Neuronal stem cell (in vitro differentiated cells): ENCODE data around the gene NEDD4.
"Not testable (repeated sequence)": the region's sequence is repeated elsewhere in the genome, so short reads cannot be mapped to it uniquely, and the experiment has no call there.

Experiments
- DNase-seq: peaks from one replicate; pipeline ENCODE4 v3.0.0-alpha.2; 2013; ENCODE audit warnings: low spot score
- H2AFZ ChIP-seq: one replicate; pipeline ENCODE4 v1.6.1; 2013; ENCODE audit warnings: mild to moderate bottlenecking, low read length, inconsistent platforms
- H2AK5ac ChIP-seq: 2 replicates; pipeline ENCODE4 v1.6.1; 2013; ENCODE audit warnings: low read depth, mild to moderate bottlenecking, inconsistent platforms, low read length, moderate library complexity, mixed read lengths
- H2BK120ac ChIP-seq: 2 replicates; pipeline ENCODE4 v1.6.1; 2013; ENCODE audit warnings: low read depth, mild to moderate bottlenecking, inconsistent platforms, low read length, moderate library complexity, mixed read lengths
- H2BK12ac ChIP-seq: one replicate; pipeline ENCODE4 v1.6.1; 2013; ENCODE audit warnings: low read length, inconsistent platforms
- H2BK15ac ChIP-seq: 2 replicates; pipeline ENCODE4 v1.6.1; 2013; ENCODE audit warnings: mild to moderate bottlenecking, low read length, inconsistent platforms, mixed read lengths
- H2BK5ac ChIP-seq: one replicate; pipeline ENCODE4 v1.6.1; 2013; ENCODE audit warnings: inconsistent platforms, mild to moderate bottlenecking, low read length, moderate library complexity
- H3K14ac ChIP-seq: one replicate; pipeline ENCODE4 v1.6.1; 2013; ENCODE audit warnings: low read length, inconsistent platforms
- H3K18ac ChIP-seq: 2 replicates; pipeline ENCODE4 v1.6.1; 2013; ENCODE audit warnings: low read length, inconsistent platforms
- H3K23ac ChIP-seq: 2 replicates; pipeline ENCODE4 v1.6.1; 2013; ENCODE audit warnings: low read depth, mild to moderate bottlenecking, mixed read lengths, low read length, inconsistent platforms; ENCODE audit not compliant: poor library complexity
- H3K27ac ChIP-seq: replicated peaks from 3 replicates; pipeline ENCODE4 v1.5.1; 2013; ENCODE audit warnings: low read length, inconsistent platforms
- H3K27me3 ChIP-seq, 3 experiments: 2 replicates each; pipeline ENCODE4 v1.6.1; 2013; ENCODE audit warnings: low read length in 3 of 3, mild to moderate bottlenecking in 2 of 3, inconsistent platforms in 1 of 3, low read depth in 1 of 3, mixed read lengths in 1 of 3, moderate library complexity in 1 of 3; ENCODE audit not compliant: control insufficient read depth in 3 of 3, insufficient read depth in 3 of 3
- H3K36me3 ChIP-seq, 2 donors: replicated peaks in 1 of 2; 2 replicates each; pipeline ENCODE4 v1.6.1; 2013; ENCODE audit warnings: low read length in 2 of 2; ENCODE audit not compliant: control insufficient read depth in 2 of 2, insufficient read depth in 2 of 2
- H3K4ac ChIP-seq: 2 replicates; pipeline ENCODE4 v1.6.1; 2013; ENCODE audit warnings: inconsistent platforms, mild to moderate bottlenecking, low read length, moderate library complexity
- H3K4me1 ChIP-seq, 2 donors: 1 replicate in 1 of 2; 2 replicates in 1 of 2; pipeline ENCODE4 v1.6.1; 2013; ENCODE audit warnings: low read length in 2 of 2, low read depth in 1 of 2; ENCODE audit not compliant: control insufficient read depth in 2 of 2, insufficient read depth in 1 of 2
- H3K4me2 ChIP-seq: one replicate; pipeline ENCODE4 v1.6.1; 2013; ENCODE audit warnings: mild to moderate bottlenecking, low read length, inconsistent platforms; ENCODE audit not compliant: insufficient read depth, poor library complexity, severe bottlenecking
- H3K4me3 ChIP-seq, 2 donors: 2 replicates each; pipeline ENCODE4 v1.5.1; 2013; ENCODE audit warnings: low read length in 2 of 2, mild to moderate bottlenecking in 2 of 2, inconsistent platforms in 1 of 2, moderate library complexity in 1 of 2
- H3K79me1 ChIP-seq: one replicate; pipeline ENCODE4 v1.6.1; 2013; ENCODE audit warnings: low read depth, mild to moderate bottlenecking, inconsistent platforms, low read length, moderate library complexity
- H3K9ac ChIP-seq: one replicate; pipeline ENCODE4 v1.6.1; 2013; ENCODE audit warnings: mild to moderate bottlenecking, low read depth, low read length, inconsistent platforms; ENCODE audit not compliant: poor library complexity
- H3K9me3 ChIP-seq, 2 donors: replicated peaks in 1 of 2; 2 replicates each; pipeline versions ENCODE3 to v1.6.1; 2013; ENCODE audit warnings: low read length in 2 of 2, mild to moderate bottlenecking in 2 of 2, inconsistent platforms in 1 of 2, low read depth in 1 of 2, mixed read lengths in 1 of 2, moderate library complexity in 1 of 2; ENCODE audit not compliant: control insufficient read depth in 2 of 2, insufficient read depth in 1 of 2
- H4K8ac ChIP-seq: one replicate; pipeline ENCODE4 v1.6.1; 2013; ENCODE audit warnings: low read depth, mild to moderate bottlenecking, inconsistent platforms, low read length, moderate library complexity
- H4K91ac ChIP-seq: one replicate; pipeline ENCODE4 v1.6.1; 2013; ENCODE audit warnings: low read length, low read depth, mild to moderate bottlenecking, inconsistent platforms; ENCODE audit not compliant: poor library complexity
- WGBS, 2 donors: extraction: QIAGEN DNeasy Blood & Tissue Kit; methylation state at CpG; one replicate each; pipeline ENCODE4 v1.1.7; 2013; ENCODE audit warnings: missing lambda C conversion rate in 2 of 2, mixed read lengths in 1 of 2; ENCODE audit not compliant: insufficient read length in 2 of 2, insufficient replicate concordance in 1 of 2; ENCODE audit errors: extremely low coverage in 2 of 2; 5-methylcytosine and 5-hydroxymethylcytosine counted together

The NEDD4 gene

GRCh38 chr15:55846116-55846707, 147.2 kb downstream of the NEDD4 start:
- Histone ChIP-seq H3K79me1 (no peaks in the 10 kb centered on the region), H2BK120ac (no peak overlapping the region), H2BK5ac (no peak overlapping the region), H3K4ac (no peak overlapping the region), H3K9ac (no peak overlapping the region), H3K27ac (no peak overlapping the region), H4K8ac (no peak overlapping the region), H2BK12ac (no peak overlapping the region), H3K36me3 (peaks cover 2 to 59% of the 10 kb centered on the region in 2 donors), H3K9me3 (peaks cover 0 to 16% of the 10 kb centered on the region in 2 donors), H2BK15ac (no peak overlapping the region), H3K4me2 (no peak overlapping the region), H4K91ac (no peak overlapping the region), H3K4me3 (no peak overlapping the region), H2AFZ (no peak overlapping the region), H3K27me3 (no peaks in the 10 kb centered on the region), H3K14ac (no peak overlapping the region), H3K4me1 (no peaks in the 10 kb centered on the region), H3K18ac (no peak overlapping the region), H3K23ac (no peak overlapping the region), H2AK5ac (no peak overlapping the region)
- DNase-seq: peak; percentile 84
- no CpG with 5 or more reads among the region's 5 CpGs for WGBS, 2 donors

- not testable (repeated sequence) for H3K4me3 ChIP-seq, H2AFZ ChIP-seq, H3K27me3 ChIP-seq
Measured at GRCh38 chr15:55842897-55843296, 150.5 kb downstream of the NEDD4 start.

GRCh38 chr15:55835866-55836265, 157.5 kb downstream of the NEDD4 start:
- Histone ChIP-seq H3K23ac (no peak overlapping the region), H3K4ac (no peak overlapping the region), H3K79me1 (no peaks in the 10 kb centered on the region), H3K4me2 (no peak overlapping the region), H4K91ac (no peak overlapping the region), H3K27me3 (no peaks in the 10 kb centered on the region), H2BK15ac (no peak overlapping the region), H3K36me3 (peaks cover 0 to 67% of the 10 kb centered on the region in 2 donors), H3K4me1 (peaks cover 0 to 4% of the 10 kb centered on the region in 2 donors), H2AFZ (no peak overlapping the region), H3K27ac (no peak overlapping the region), H3K18ac (peak overlapping the region; percentile 66), H3K4me3 (no peak overlapping the region), H3K9me3 (no peaks in the 10 kb centered on the region), H2BK120ac (no peak overlapping the region), H4K8ac (no peak overlapping the region), H3K14ac (no peak overlapping the region), H2BK12ac (no peak overlapping the region), H3K9ac (no peak overlapping the region), H2BK5ac (no peak overlapping the region), H2AK5ac (no peak overlapping the region)
- WGBS, 2 donors: no CpG with 5 or more reads among the region's 3 CpGs
- no peak for DNase-seq

More at GRCh38 chr15:55842897-55843296, 150.5 kb downstream of the NEDD4 start:
- not testable (repeated sequence) for H3K4me2 ChIP-seq, DNase-seq, H2BK12ac ChIP-seq, H3K9ac ChIP-seq, H2BK5ac ChIP-seq, H3K23ac ChIP-seq, H2BK15ac ChIP-seq, H3K14ac ChIP-seq, H2AK5ac ChIP-seq, H4K8ac ChIP-seq, H3K4ac ChIP-seq, H4K91ac ChIP-seq, H3K79me1 ChIP-seq, H2BK120ac ChIP-seq, H3K27ac ChIP-seq, H3K18ac ChIP-seq, H3K4me1 ChIP-seq
- Histone ChIP-seq H3K9me3 (peaks cover 0 to 19% of the 10 kb centered on the region in 2 donors), H3K36me3 (peaks cover 0 to 60% of the 10 kb centered on the region in 2 donors)
- no CpG with 5 or more reads among the region's 4 CpGs for WGBS, 2 donors

- Histone ChIP-seq H2AFZ (no peak overlapping the region), H3K36me3 (peaks cover 0 to 69% of the 10 kb centered on the region in 2 donors), H3K9ac (no peak overlapping the region), H3K27me3 (no peaks in the 10 kb centered on the region), H3K79me1 (no peaks in the 10 kb centered on the region), H2AK5ac (no peak overlapping the region), H2BK120ac (no peak overlapping the region), H3K4ac (no peak overlapping the region), H3K4me3 (no peak overlapping the region), H2BK12ac (no peak overlapping the region), H4K91ac (no peak overlapping the region), H3K23ac (no peak overlapping the region), H3K14ac (no peak overlapping the region), H2BK15ac (no peak overlapping the region), H3K4me2 (no peak overlapping the region), H3K9me3 (no peaks in the 10 kb centered on the region), H4K8ac (no peak overlapping the region), H3K4me1 (peaks cover 0 to 4% of the 10 kb centered on the region in 2 donors), H3K27ac (no peak overlapping the region), H3K18ac (no peak overlapping the region), H2BK5ac (no peak overlapping the region)
- no peak for DNase-seq
- no CpG with 5 or more reads among the region's 3 CpGs for WGBS, 2 donors
Measured at GRCh38 chr15:55834331-55834730, 159.1 kb downstream of the NEDD4 start.
